SK-N-SH treated with all-trans-retinoic acid at 6 μM for 48 hours (cell line): ENCODE results near the gene SNED1.

Experiments
- ATAC-seq: fragments of 200-7000 bp; cut with Tn5 transposase; 3 replicates; pipeline ENCODE4 v1.9.1; 2020; ENCODE audit warnings: mild to moderate bottlenecking, moderate library complexity
- ARNTL ChIP-seq: fragments of 450-650 bp; formaldehyde crosslinking; IDR thresholded peaks from 2 replicates; pipeline ENCODE4 v1.5.0; 2020; ENCODE audit warnings: low read depth, mild to moderate bottlenecking, moderate library complexity, borderline replicate concordance
- BACH2 ChIP-seq: fragments of 250-450 bp; sonication (Bioruptor Pico); IDR thresholded peaks from 2 replicates; pipeline ENCODE4 v1.9.0; 2021; ENCODE audit warnings: mild to moderate bottlenecking, borderline replicate concordance
- CSDC2 ChIP-seq: fragments of 250-450 bp; sonication (Bioruptor Pico); IDR thresholded peaks from 2 replicates; pipeline ENCODE4 v1.5.0; 2020; ENCODE audit warnings: mild to moderate bottlenecking, moderate library complexity
- ESRRG ChIP-seq: fragments of 250-450 bp; sonication (Bioruptor Pico); IDR thresholded peaks from 2 replicates; pipeline ENCODE4 v1.6.1; 2021; ENCODE audit warnings: mild to moderate bottlenecking
- ISL1 ChIP-seq: fragments of 250-450 bp; sonication (Bioruptor Pico); IDR thresholded peaks from 2 replicates; pipeline ENCODE4 v2.1.2; 2022; ENCODE audit warnings: mild to moderate bottlenecking, moderate library complexity
- OSR1 ChIP-seq: fragments of 250-450 bp; sonication (Bioruptor Pico); IDR thresholded peaks from 2 replicates; pipeline ENCODE4 v1.8.0; 2022; ENCODE audit warnings: moderate library complexity, mild to moderate bottlenecking, inconsistent platforms
- PPARA ChIP-seq: fragments of 250-450 bp; sonication (Bioruptor Pico); IDR thresholded peaks from 2 replicates; pipeline ENCODE4 v1.5.0; 2020; ENCODE audit warnings: mild to moderate bottlenecking, borderline replicate concordance
- RARB ChIP-seq: fragments of 250-450 bp; sonication (Bioruptor Pico); IDR thresholded peaks from 2 replicates; pipeline ENCODE4 v1.8.0; 2021; ENCODE audit warnings: mild to moderate bottlenecking, moderate library complexity
- SNAI2 ChIP-seq: fragments of 250-450 bp; sonication (Bioruptor Pico); IDR thresholded peaks from 2 replicates; pipeline ENCODE4 v1.5.0; 2020; ENCODE audit warnings: mild to moderate bottlenecking, moderate library complexity
- TOX ChIP-seq: fragments of 250-450 bp; sonication (Bioruptor Pico); IDR thresholded peaks from 2 replicates; pipeline ENCODE4 v1.8.0; 2021; ENCODE audit warnings: mild to moderate bottlenecking, moderate library complexity, borderline replicate concordance
- ZC3H10 ChIP-seq: fragments of 250-450 bp; sonication (Bioruptor Pico); IDR thresholded peaks from 2 replicates; pipeline ENCODE4 v1.5.1; 2021; ENCODE audit warnings: mild to moderate bottlenecking, moderate library complexity
- ZFP3 ChIP-seq: fragments of 250-450 bp; sonication (Bioruptor Pico); IDR thresholded peaks from 2 replicates; pipeline ENCODE4 v1.5.0; 2020; ENCODE audit warnings: mild to moderate bottlenecking, moderate library complexity
- ZNF565 ChIP-seq: fragments of 450-650 bp; formaldehyde crosslinking; conservative IDR thresholded peaks from 2 replicates; pipeline ENCODE4 v1.5.0; 2020; ENCODE audit warnings: low read depth, mild to moderate bottlenecking, moderate library complexity
- ZNF70 ChIP-seq: fragments of 450-650 bp; formaldehyde crosslinking; IDR thresholded peaks from 2 replicates; pipeline ENCODE4 v1.5.0; 2020; ENCODE audit warnings: mild to moderate bottlenecking, moderate library complexity
- ZNF8 ChIP-seq: fragments of 450-650 bp; formaldehyde crosslinking; IDR thresholded peaks from 2 replicates; pipeline ENCODE4 v1.5.0; 2020; ENCODE audit warnings: mild to moderate bottlenecking, moderate library complexity
- TF ChIP-seq, protein P1 (sequence below): fragments of 250-450 bp; sonication (Bioruptor Pico); IDR thresholded peaks from 2 replicates; pipeline ENCODE4 v1.5.1; 2020; ENCODE audit warnings: low read depth, mild to moderate bottlenecking, moderate library complexity
- TF ChIP-seq, protein P2 (sequence below): fragments of 250-450 bp; sonication (Bioruptor Pico); IDR thresholded peaks from 2 replicates; pipeline ENCODE4 v1.5.0; 2020; ENCODE audit warnings: mild to moderate bottlenecking, moderate library complexity
- TF ChIP-seq, protein P3 (sequence below): fragments of 250-450 bp; sonication (Bioruptor Pico); IDR thresholded peaks from 2 replicates; pipeline ENCODE4 v1.5.1; 2021; ENCODE audit warnings: mild to moderate bottlenecking, moderate library complexity
- TF ChIP-seq, protein P4 (sequence below): fragments of 250-450 bp; sonication (Bioruptor Pico); IDR thresholded peaks from 2 replicates; pipeline ENCODE4 v1.8.0; 2020; ENCODE audit warnings: mild to moderate bottlenecking, moderate library complexity, borderline replicate concordance

The SNED1 gene

DNA sequence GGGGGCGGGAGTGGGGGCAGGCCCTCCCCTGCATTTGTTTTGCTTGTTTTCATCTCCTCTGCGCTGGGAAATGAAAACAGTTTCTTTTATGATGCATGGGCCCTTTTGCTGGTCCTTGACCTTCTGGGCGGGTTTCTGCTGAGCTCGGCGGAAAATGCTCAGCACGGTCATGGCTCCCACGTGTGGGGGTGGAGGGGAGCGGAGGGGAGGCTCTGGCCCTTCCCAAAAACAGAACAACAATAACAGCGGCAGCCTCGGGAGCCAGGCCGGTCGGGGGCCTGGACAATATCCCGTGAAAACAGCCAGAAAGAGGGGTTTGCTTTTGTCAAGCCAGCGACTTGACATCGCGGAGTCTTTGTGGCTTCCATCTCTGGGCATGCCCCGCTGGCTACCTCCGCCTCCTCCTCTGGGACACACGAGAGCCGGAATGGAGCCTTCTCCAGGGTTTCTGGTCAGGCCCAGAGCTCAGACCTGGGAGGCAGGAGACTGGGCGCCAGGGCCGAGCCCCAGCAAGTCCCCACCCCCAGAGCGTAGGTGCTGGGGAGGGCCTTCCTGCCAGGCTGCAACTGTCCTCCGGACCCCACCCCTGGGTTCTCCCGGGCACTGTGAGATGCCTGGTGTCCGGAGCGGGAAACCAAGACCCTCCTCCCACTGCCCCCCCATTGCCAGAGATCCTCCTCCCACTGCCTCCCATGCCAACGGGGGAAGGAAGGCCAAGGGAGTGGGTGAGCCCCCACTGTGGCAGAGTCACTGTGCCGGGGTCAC is 35.9 kb upstream of the SNED1 start:
- no peak for ATAC-seq
- TF ChIP-seq TOX (CRISPR knock-in tag), result no peak

DNA sequence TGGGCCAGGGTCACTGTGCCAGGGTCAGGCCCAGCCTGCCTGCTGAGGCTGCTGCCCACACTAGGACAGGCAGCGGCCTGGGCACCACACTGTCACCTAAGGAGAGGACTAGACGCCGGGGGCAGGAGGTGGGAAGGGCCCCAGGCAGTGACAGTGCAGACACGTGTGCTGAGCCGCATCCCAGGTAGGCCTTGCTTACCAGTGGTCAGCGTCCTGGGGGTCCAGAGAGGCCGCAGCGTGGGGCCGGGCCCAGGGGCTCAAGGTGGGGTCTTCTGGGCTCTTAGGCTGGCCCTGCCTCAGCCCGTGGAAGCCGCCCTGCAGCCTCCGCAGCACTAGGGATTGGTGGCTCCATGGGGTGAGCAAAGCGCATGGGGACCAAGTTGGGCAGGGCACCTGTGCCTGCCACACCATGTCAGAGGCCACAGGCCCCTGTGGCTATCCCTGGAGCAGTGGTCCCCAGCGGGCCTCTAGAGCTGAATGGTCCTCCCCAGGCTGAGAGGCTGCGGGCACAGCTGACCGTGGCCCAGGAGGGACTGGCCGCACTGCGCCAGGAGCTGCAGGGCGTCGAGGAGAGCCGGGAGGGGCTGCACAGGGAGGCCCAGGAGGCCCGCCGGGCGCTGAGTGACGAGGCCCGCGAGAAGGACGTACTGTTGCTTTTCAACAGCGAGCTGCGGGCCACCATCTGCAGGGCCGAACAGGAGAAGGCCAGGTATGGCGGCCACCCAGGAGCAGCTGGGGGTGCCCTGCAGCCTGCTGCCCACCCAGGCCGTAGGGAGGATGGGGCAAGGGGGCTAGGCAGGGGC is 35.2 kb upstream of the SNED1 start:
- TF ChIP-seq ZC3H10 (no peak), OSR1 (CRISPR knock-in tag) (no peak), CSDC2 (CRISPR knock-in tag) (no peak), BACH2 (CRISPR knock-in tag) (no peak), RARB (no peak), ZNF8 (CRISPR knock-in tag) (no peak), ZNF565 (no peak), ESRRG (no peak), SNAI2 (no peak), PPARA (CRISPR knock-in tag) (no peak), ZNF70 (no peak)
- TF ChIP-seq, protein P1, sequence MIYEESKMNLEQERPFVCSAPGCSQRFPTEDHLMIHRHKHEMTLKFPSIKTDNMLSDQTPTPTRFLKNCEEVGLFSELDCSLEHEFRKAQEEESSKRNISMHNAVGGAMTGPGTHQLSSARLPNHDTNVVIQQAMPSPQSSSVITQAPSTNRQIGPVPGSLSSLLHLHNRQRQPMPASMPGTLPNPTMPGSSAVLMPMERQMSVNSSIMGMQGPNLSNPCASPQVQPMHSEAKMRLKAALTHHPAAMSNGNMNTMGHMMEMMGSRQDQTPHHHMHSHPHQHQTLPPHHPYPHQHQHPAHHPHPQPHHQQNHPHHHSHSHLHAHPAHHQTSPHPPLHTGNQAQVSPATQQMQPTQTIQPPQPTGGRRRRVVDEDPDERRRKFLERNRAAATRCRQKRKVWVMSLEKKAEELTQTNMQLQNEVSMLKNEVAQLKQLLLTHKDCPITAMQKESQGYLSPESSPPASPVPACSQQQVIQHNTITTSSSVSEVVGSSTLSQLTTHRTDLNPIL (CRISPR knock-in tag), result no peak
- TF ChIP-seq, protein P2, sequence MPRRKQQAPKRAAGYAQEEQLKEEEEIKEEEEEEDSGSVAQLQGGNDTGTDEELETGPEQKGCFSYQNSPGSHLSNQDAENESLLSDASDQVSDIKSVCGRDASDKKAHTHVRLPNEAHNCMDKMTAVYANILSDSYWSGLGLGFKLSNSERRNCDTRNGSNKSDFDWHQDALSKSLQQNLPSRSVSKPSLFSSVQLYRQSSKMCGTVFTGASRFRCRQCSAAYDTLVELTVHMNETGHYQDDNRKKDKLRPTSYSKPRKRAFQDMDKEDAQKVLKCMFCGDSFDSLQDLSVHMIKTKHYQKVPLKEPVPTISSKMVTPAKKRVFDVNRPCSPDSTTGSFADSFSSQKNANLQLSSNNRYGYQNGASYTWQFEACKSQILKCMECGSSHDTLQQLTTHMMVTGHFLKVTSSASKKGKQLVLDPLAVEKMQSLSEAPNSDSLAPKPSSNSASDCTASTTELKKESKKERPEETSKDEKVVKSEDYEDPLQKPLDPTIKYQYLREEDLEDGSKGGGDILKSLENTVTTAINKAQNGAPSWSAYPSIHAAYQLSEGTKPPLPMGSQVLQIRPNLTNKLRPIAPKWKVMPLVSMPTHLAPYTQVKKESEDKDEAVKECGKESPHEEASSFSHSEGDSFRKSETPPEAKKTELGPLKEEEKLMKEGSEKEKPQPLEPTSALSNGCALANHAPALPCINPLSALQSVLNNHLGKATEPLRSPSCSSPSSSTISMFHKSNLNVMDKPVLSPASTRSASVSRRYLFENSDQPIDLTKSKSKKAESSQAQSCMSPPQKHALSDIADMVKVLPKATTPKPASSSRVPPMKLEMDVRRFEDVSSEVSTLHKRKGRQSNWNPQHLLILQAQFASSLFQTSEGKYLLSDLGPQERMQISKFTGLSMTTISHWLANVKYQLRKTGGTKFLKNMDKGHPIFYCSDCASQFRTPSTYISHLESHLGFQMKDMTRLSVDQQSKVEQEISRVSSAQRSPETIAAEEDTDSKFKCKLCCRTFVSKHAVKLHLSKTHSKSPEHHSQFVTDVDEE, result no peak
- TF ChIP-seq, protein P3, sequence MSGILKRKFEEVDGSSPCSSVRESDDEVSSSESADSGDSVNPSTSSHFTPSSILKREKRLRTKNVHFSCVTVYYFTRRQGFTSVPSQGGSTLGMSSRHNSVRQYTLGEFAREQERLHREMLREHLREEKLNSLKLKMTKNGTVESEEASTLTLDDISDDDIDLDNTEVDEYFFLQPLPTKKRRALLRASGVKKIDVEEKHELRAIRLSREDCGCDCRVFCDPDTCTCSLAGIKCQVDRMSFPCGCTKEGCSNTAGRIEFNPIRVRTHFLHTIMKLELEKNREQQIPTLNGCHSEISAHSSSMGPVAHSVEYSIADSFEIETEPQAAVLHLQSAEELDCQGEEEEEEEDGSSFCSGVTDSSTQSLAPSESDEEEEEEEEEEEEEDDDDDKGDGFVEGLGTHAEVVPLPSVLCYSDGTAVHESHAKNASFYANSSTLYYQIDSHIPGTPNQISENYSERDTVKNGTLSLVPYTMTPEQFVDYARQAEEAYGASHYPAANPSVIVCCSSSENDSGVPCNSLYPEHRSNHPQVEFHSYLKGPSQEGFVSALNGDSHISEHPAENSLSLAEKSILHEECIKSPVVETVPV (CRISPR knock-in tag), result no peak
- TF ChIP-seq, protein P4, sequence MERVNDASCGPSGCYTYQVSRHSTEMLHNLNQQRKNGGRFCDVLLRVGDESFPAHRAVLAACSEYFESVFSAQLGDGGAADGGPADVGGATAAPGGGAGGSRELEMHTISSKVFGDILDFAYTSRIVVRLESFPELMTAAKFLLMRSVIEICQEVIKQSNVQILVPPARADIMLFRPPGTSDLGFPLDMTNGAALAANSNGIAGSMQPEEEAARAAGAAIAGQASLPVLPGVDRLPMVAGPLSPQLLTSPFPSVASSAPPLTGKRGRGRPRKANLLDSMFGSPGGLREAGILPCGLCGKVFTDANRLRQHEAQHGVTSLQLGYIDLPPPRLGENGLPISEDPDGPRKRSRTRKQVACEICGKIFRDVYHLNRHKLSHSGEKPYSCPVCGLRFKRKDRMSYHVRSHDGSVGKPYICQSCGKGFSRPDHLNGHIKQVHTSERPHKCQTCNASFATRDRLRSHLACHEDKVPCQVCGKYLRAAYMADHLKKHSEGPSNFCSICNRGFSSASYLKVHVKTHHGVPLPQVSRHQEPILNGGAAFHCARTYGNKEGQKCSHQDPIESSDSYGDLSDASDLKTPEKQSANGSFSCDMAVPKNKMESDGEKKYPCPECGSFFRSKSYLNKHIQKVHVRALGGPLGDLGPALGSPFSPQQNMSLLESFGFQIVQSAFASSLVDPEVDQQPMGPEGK (CRISPR knock-in tag), result no peak
- ATAC-seq, result no peak

DNA sequence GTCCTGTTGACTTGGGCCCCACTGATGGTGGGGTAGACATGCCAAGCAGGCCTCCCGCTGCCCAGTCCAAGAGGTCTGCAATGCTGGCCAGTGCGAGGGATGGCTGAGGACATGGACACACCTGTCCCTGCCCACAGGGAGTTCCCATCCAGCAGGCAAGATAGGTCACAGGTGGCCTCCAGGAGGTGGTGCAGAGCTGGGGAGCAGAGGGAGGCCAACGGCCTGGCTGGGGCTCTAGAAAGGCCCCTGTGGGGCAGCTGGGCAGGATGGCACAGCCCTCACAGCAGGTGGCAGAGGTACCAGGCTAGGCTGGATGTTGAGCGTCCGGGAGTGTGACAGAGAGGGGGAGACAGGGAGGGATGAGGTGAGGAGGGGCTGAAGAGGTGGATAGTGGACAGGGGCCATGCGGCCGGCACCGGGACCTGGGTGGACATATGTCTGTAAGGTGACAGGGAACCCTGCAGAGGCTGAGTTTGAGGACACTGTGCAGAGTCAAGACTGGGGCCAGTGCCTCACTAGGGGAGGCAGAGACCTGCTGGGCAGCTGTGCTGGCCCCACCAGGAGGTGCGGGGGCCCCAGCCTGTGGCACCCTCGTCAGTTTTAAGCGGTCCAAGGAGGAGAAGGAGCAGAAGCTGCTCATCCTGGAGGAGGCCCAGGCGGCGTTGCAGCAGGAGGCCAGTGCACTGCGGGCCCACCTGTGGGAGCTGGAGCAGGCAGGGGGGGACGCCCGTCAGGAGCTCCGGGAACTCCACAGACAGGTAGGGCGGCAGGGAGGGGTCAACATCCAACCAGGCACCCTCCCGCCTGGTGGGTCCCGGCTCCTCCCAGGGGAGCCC is 34.3 kb upstream of the SNED1 start:
- no peak for TF ChIP-seq SNAI2
- TF ChIP-seq OSR1 (CRISPR knock-in tag), result no peak
- no peak for TF ChIP-seq PPARA (CRISPR knock-in tag)
- no peak for TF ChIP-seq ZFP3 (CRISPR knock-in tag)
- TF ChIP-seq ZNF565, result no peak
- TF ChIP-seq ZC3H10, result no peak
- no peak for TF ChIP-seq ISL1 (CRISPR knock-in tag)
- TF ChIP-seq ARNTL, result no peak
- TF ChIP-seq ZNF70, result no peak
- ATAC-seq, result no peak
